Measurements from ENCODE around the gene RNF151.
"Not testable (repeated sequence)": the region's sequence is repeated elsewhere in the genome, so short reads cannot be mapped to it uniquely, and the experiment has no call there.

The RNF151 gene, protein sequence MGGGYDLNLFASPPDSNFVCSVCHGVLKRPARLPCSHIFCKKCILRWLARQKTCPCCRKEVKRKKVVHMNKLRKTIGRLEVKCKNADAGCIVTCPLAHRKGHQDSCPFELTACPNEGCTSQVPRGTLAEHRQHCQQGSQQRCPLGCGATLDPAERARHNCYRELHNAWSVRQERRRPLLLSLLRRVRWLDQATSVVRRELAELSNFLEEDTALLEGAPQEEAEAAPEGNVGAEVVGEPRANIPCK

GRCh38 chr16:1966460-1966859 is at the start of gene RNF151:
Gene RNF151, plus strand, starts transcription at chr16:1966856. Its CDS starts 26 bp downstream, at chr16:1966882.
- Mint-ChIP-seq H3K9me3 (no peaks in the 10 kb centered on the region), H3K36me3 (ENCODE audit: low read depth) (peaks cover 38% of the 10 kb centered on the region), H3K4me1 (peaks cover 35% of the 10 kb centered on the region), H3K27me3 (no peaks in the 10 kb centered on the region), H3K4me3 (peak within 1 kb of the TSS; percentile 100), H3K27ac (peak within 1 kb of the TSS; percentile 100)
- DNase-seq (no peak), ATAC-seq (no peak)

- Mint-ChIP-seq H3K27ac (no peak overlapping the region), H3K27me3 (peaks cover 51% of the 10 kb centered on the region), H3K4me3 (no peak overlapping the region), H3K9me3 (no peaks in the 10 kb centered on the region), H3K36me3 (ENCODE audit: low read depth) (no peaks in the 10 kb centered on the region), H3K4me1 (no peaks in the 10 kb centered on the region)
- ATAC-seq (no peak), DNase-seq (no peak)
Measured at GRCh38 chr16:1917056-1917664, 49.5 kb upstream of the RNF151 start.

DNA sequence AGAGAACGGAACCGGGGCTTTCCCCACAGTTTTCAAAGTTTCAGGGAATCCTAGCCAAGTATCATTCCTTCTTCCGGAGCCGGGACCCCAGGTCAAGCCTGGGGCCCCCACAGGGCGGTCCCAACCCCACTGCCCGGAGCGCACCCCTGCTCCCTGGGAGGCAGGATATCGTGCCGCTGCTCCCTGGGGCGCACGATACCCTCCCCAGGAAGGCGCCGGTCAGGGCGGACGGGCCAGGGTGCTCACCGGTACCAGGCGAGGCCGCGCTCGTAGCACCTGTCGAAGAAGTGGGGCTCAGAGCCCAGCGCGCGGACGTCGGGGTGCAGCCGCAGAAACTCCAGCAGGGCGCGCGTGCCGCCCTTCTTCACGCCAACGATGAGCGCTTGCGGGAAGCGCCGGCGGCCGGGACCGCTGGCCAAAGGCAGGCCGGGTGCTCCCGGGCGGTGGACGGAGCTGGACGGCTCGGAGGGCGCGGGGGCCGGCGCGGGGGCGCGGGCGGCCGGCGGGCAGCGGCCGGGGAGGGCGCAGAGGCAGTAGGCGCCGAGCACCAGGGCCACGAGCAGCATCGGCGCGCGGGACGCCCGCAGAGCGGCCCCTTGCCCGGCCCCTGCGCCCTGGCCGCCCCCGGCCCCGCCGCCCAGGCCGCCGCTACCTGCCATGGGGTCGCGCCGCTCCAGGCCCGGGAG is 48.8 kb upstream of the RNF151 start:
- Mint-ChIP-seq H3K4me3 (no peak overlapping the region), H3K4me1 (no peaks in the 10 kb centered on the region), H3K9me3 (no peaks in the 10 kb centered on the region), H3K36me3 (ENCODE audit: low read depth) (no peaks in the 10 kb centered on the region), H3K27me3 (peaks cover 57% of the 10 kb centered on the region), H3K27ac (no peak overlapping the region)
- DNase-seq (no peak), ATAC-seq (no peak)

DNA sequence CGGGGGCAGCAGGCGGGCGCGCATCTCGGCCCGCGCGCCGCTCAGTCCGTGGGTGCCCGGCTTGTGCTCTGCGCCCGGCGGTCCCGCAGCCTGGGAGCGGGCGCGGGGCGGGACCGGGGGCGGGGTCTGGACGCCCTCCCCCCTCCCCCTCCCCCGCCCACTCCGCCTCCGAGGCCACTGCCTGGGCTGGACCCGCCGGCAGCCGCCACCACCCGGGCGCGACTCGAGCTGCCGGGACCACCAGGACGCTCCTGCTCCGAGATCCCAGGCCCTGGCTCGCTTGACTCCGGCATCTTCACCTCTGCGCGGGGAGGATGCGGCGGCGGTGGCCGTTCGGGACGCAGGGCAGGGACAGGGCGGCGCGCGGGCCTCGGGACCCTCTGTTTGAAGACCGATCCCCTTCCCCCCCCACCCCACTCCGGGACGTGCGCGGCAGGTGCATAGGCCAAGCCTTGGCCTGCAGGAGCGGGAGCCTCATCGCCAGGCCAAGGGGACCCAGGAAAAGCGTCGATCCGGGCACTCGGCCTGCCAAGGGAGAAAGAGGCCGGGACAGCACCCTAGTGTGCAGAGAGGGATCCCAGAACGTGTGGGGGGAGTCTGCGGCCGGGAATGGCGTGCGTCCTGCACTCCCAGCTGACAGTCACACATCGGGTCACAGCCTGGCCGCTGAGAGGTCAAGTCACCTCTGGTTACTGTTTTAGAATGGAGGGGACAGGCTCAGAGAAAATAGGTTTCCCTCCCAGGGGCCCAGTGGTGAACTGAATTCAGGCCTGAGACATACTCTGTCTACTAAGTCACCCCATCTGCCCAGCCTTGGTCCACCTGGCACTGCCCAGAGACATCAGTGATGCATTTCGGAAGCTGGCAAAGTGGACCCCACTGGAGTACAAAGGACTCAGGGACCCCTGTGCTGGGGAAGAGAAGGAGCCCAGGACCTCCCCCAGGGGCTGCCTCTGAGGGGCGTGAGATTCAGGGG is 48.0 kb upstream of the RNF151 start, which contains the start of gene HS3ST6:
Gene HS3ST6, minus strand, starts transcription at position 65 of the 976 bp plus-strand sequence. CDS start 92 bp downstream, outside the sequence.
- Mint-ChIP-seq H3K9me3 (no peaks in the 10 kb centered on the region), H3K4me3 (no peak within 1 kb of the TSS), H3K4me1 (no peaks in the 10 kb centered on the region), H3K27me3 (peaks cover 65% of the 10 kb centered on the region), H3K27ac (no peak within 1 kb of the TSS), H3K36me3 (ENCODE audit: low read depth) (no peaks in the 10 kb centered on the region)
- ATAC-seq (no peak), DNase-seq (no peak)

GRCh38 chr16:1919327-1919998 is 47.2 kb upstream of the RNF151 start:
- H3K27me3 Mint-ChIP-seq = peaks cover 65% of the 10 kb centered on the region
- H3K4me3 Mint-ChIP-seq = no peak overlapping the region
- H3K4me1 Mint-ChIP-seq = no peaks in the 10 kb centered on the region
- ATAC-seq = no peak
- H3K9me3 Mint-ChIP-seq = no peaks in the 10 kb centered on the region
- no peak for DNase-seq
- H3K27ac Mint-ChIP-seq = no peak overlapping the region
- H3K36me3 Mint-ChIP-seq (ENCODE audit: low read depth) = no peaks in the 10 kb centered on the region

- not testable (repeated sequence) for H3K4me3 Mint-ChIP-seq; DNase-seq; H3K4me1 Mint-ChIP-seq; H3K36me3 Mint-ChIP-seq (ENCODE audit: low read depth); H3K27ac Mint-ChIP-seq; ATAC-seq; H3K9me3 Mint-ChIP-seq
- peaks cover 66% of the 10 kb centered on the region for H3K27me3 Mint-ChIP-seq
Measured at GRCh38 chr16:1920122-1920521, 46.5 kb upstream of the RNF151 start.

- no peak overlapping the region for H3K4me3 Mint-ChIP-seq
- no peaks in the 10 kb centered on the region for H3K36me3 Mint-ChIP-seq (ENCODE audit: low read depth)
- H3K27me3 Mint-ChIP-seq = peaks cover 60% of the 10 kb centered on the region
- ATAC-seq (no peak), DNase-seq (peak; percentile 25)
- H3K4me1 Mint-ChIP-seq = no peaks in the 10 kb centered on the region
- H3K9me3 Mint-ChIP-seq = no peaks in the 10 kb centered on the region
- no peak overlapping the region for H3K27ac Mint-ChIP-seq
Measured at GRCh38 chr16:1920727-1921171, 45.9 kb upstream of the RNF151 start.

DNA sequence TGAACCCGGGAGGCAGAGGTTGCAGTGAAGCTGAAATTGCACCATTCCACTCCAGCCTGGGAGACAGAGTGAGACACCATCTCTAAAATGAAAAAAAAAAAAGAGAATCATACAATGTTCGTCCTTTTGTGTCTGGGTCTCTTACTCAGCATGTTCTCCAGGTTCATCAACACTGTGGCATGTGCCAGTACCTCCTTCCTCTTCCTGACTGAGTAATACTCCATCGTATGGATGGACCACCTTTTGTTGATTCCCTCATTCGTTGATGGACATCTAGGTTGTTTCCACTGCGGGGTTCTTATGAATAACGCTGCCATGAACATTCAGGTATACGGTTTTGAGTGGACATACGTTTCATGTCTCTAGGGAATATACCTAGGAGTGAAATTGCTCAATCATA is 44.3 kb upstream of the RNF151 start:
- Mint-ChIP-seq H3K4me3 (no peak overlapping the region), H3K27me3 (peaks cover 47% of the 10 kb centered on the region), H3K4me1 (no peaks in the 10 kb centered on the region), H3K27ac (no peak overlapping the region), H3K36me3 (ENCODE audit: low read depth) (no peaks in the 10 kb centered on the region), H3K9me3 (no peaks in the 10 kb centered on the region)
- ATAC-seq = no peak
- no peak for DNase-seq

DNA sequence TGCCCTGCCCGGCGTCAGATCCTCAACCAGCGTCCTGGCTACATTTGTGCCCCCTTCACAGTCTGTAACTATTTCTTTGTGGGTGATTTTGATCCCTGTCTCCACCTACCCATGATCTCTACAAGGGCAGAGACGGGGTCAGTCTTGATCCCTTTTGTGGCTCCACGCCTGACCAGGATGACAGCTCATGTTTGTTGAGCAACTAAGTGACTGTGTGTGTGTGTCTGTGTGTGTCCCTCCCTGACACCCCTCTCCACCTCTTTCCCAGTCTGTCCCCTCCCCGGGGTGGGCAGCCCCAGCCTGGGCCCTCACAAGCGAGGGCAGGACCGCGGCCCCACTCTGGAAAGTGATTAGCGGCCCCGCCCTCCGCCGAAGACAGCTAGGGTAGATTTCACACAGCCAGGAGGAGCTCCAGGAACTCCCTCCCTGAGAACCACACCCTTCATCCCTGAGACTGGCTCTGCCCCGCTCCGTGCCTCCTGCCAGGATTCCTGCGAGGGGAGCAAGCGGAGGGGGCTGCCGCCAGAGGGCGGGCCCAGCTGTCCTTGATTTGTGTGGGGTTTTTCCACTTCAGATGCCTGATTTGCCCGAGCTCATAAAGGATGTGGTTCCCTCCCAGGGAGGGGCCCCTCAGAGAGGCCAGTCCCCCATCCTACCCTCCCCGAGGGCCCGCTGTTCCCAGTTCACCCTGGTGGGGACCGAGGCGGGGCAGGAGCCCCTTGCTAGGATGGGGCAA is 43.2 kb upstream of the RNF151 start:
- H3K27me3 Mint-ChIP-seq = peaks cover 45% of the 10 kb centered on the region
- no peaks in the 10 kb centered on the region for H3K9me3 Mint-ChIP-seq
- H3K4me3 Mint-ChIP-seq = no peak overlapping the region
- no peak overlapping the region for H3K27ac Mint-ChIP-seq
- no peaks in the 10 kb centered on the region for H3K36me3 Mint-ChIP-seq (ENCODE audit: low read depth)
- peaks cover 2% of the 10 kb centered on the region for H3K4me1 Mint-ChIP-seq
- DNase-seq (peak; percentile 42), ATAC-seq (no peak)

DNA sequence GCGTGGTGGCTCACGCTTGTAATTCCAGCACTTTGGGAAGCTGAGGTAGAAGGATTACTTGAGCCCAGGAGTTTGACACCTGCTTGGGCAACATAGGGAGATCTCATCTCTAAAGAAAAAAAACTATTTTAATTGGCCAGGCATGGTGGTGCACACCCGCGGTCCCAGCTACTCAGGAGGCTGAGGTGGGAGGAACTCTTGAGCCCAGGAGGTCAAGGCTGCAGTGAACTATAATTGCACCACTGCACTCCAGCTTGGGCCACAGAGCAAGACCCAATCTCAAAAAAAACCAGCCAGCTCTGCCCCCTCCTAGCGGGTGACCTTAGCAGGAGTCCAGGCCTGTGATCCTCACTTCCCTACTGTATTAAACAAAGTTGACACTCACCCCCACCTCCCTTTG is 42.6 kb upstream of the RNF151 start:
- no peak for DNase-seq
- no peaks in the 10 kb centered on the region for H3K9me3 Mint-ChIP-seq
- no peak overlapping the region for H3K4me3 Mint-ChIP-seq
- H3K4me1 Mint-ChIP-seq = peaks cover 3% of the 10 kb centered on the region
- ATAC-seq = no peak
- H3K27ac Mint-ChIP-seq = no peak overlapping the region
- peaks cover 40% of the 10 kb centered on the region for H3K27me3 Mint-ChIP-seq
- no peaks in the 10 kb centered on the region for H3K36me3 Mint-ChIP-seq (ENCODE audit: low read depth)

DNA sequence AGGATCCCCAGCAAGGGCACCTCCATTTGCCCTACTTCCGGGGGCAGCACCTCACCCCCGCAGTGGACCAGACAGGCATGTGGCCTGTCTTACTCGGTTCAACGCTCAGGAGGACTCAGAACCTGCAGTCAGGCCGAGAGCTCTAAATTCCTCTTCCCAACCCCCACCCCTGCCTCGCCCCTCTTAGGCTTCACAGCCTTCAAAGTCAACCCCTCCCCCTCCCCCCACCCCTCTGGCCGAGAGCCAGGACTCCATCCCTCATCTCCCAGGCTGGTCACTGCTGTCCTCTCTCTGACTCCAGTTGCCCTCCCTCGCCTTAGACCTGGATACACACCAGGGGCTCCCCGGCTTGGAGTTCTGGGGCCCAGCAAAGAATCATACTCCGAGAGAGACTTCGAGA is 40.4 kb upstream of the RNF151 start:
- peaks cover 5% of the 10 kb centered on the region for H3K4me1 Mint-ChIP-seq
- H3K27me3 Mint-ChIP-seq = peaks cover 31% of the 10 kb centered on the region
- ATAC-seq = no peak
- no peak overlapping the region for H3K4me3 Mint-ChIP-seq
- H3K9me3 Mint-ChIP-seq = no peaks in the 10 kb centered on the region
- no peak overlapping the region for H3K27ac Mint-ChIP-seq
- no peaks in the 10 kb centered on the region for H3K36me3 Mint-ChIP-seq (ENCODE audit: low read depth)
- no peak for DNase-seq

DNA sequence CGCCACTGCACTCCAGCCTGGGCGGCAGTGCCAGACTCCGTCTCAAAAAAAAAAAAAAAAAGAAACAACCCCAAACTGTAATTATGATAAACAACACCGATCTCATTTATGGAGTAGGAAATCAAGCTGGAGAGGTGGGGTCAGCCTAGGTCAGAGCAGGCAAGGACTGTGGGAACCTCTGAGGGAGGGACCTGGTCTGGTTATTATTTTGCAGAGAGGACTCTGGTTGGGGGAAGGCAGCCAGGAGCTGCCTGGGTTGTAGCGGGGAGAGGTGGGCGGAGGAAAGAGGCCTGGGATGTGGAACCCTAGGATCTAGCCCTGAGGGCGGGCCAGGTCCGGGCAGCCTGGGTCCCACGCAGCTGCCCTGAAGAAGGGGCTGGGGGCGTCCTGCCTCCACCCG is 37.6 kb upstream of the RNF151 start:
- no peaks in the 10 kb centered on the region for H3K36me3 Mint-ChIP-seq (ENCODE audit: low read depth)
- no peaks in the 10 kb centered on the region for H3K9me3 Mint-ChIP-seq
- H3K27me3 Mint-ChIP-seq = peaks cover 11% of the 10 kb centered on the region
- peak overlapping the region; percentile 75 for H3K4me3 Mint-ChIP-seq
- peak; percentile 17 for DNase-seq
- peak overlapping the region; percentile 49 for H3K27ac Mint-ChIP-seq
- peaks cover 5% of the 10 kb centered on the region for H3K4me1 Mint-ChIP-seq
- peak; percentile 9 for ATAC-seq

- Mint-ChIP-seq H3K9me3 (no peaks in the 10 kb centered on the region), H3K4me1 (peaks cover 5% of the 10 kb centered on the region), H3K27ac (no peak overlapping the region), H3K27me3 (peaks cover 8% of the 10 kb centered on the region), H3K4me3 (no peak overlapping the region), H3K36me3 (ENCODE audit: low read depth) (no peaks in the 10 kb centered on the region)
- peak; percentile 91 for ATAC-seq
- DNase-seq = peak; percentile 97
Measured at GRCh38 chr16:1929578-1930337, 36.9 kb upstream of the RNF151 start.

Data from activated naive CD8-positive, alpha-beta T cell treated with anti-CD3 and anti-CD28 coated beads, Interleukin-2, amount 50 U/mL, for 24 hours (primary cell).